Heart left ventricle (tissue), 16 donors: ENCODE data around the gene TP53TG5. TPM values are rescaled to one million over a fixed set of nuclear protein-coding genes. Genes with fewer than 3 reads are reported as not detected.

Experiments
- ATAC-seq, 4 donors: fragments of 200-7000 bp; cut with Tn5 transposase; one replicate each; pipeline ENCODE4 v1.9.1; 2020 to 2022; ENCODE audit warnings: moderate library complexity in 4 of 4, mild to moderate bottlenecking in 3 of 4, moderate number of reproducible peaks in 1 of 4
- DNase-seq, 5 donors: peaks; one replicate each; pipeline ENCODE4 v3.0.0-alpha.2; 2020
- H3K27ac ChIP-seq, 12 donors: fragments of 200-600 bp; sonication (generic) in 4 of 12; one replicate each; pipeline versions ENCODE4 v1.5.0 to v1.8.0; 2016 to 2022; ENCODE audit warnings: mild to moderate bottlenecking in 2 of 12
- H3K27me3 ChIP-seq, 9 donors: fragments of 200-600 bp; sonication (generic) in 2 of 9; one replicate each; pipeline versions ENCODE4 v1.5.1 to v1.8.0; 2016 to 2022; ENCODE audit warnings: mild to moderate bottlenecking in 3 of 9
- H3K36me3 ChIP-seq, 9 donors: fragments of 200-600 bp; sonication (generic) in 2 of 9; one replicate each; pipeline versions ENCODE4 v1.5.0 to v1.8.0; 2018 to 2022; ENCODE audit warnings: mild to moderate bottlenecking in 2 of 9
- H3K4me1 ChIP-seq, 12 donors: fragments of 200-600 bp; sonication (generic) in 4 of 12; one replicate each; pipeline versions ENCODE4 v1.5.0 to v1.8.0; 2016 to 2022; ENCODE audit warnings: mild to moderate bottlenecking in 3 of 12
- H3K4me3 ChIP-seq, 12 donors: fragments of 200-600 bp; sonication (generic) in 4 of 12; one replicate each; pipeline versions ENCODE4 v1.5.0 to v1.8.0; 2017 to 2022; ENCODE audit warnings: mild to moderate bottlenecking in 9 of 12, moderate library complexity in 4 of 12
- H3K9me3 ChIP-seq, 12 donors: fragments of 200-600 bp; sonication (generic) in 4 of 12; one replicate each; pipeline versions ENCODE4 v1.5.0 to v1.8.0; 2016 to 2022; ENCODE audit warnings: mild to moderate bottlenecking in 1 of 12
- CTCF ChIP-seq, 12 donors: fragments of 200-600 bp; sonication (generic) in 4 of 12; IDR thresholded peaks; one replicate each; pipeline versions ENCODE4 v1.5.0 to v1.8.0; 2018 to 2022; ENCODE audit warnings: antibody characterized with exemption in 12 of 12, mild to moderate bottlenecking in 5 of 12
- POLR2A ChIP-seq, 2 donors: fragments of 450-650 bp; IDR thresholded peaks; one replicate each; pipeline ENCODE4 v1.6.1; 2017; ENCODE audit warnings: antibody characterized with exemption in 2 of 2, mild to moderate bottlenecking in 2 of 2, moderate library complexity in 2 of 2
- WGBS, 4 donors: extraction: QIAGEN DNeasy Blood & Tissue Kit in 2 of 4; methylation state at CpG; one replicate each; pipeline versions ENCODE4 v1.1.5 to v1.1.7; 2013 to 2018; 5-methylcytosine and 5-hydroxymethylcytosine counted together
- intact Hi-C, 10 donors: fragments of 100-400 bp; cut with DNase I; formaldehyde crosslinking; loops; one replicate each; pipeline versions ENCODE4 v1.11.1 to v1.14.2; 2022
- polyA plus RNA-seq, 2 donors: library from polyadenylated mRNA; stranded (reverse); fragments of 200-250 nt; gene quantifications; one replicate each; pipeline ENCODE4 v1.2.3, GENCODE V29; 2013
- total RNA-seq, 9 donors: library from RNA; depleted of rRNA in 2 of 9; stranded (reverse); fragments of >200 nt in 2 of 9; fragmentation: NEBNext Ultra II Directional in 3 of 9; extraction: Animal tissue kit (Norgen Biotek cat#: 25700) in 3 of 9; gene quantifications; one replicate each; pipeline versions ENCODE4 v1.1.0 to v1.2.4, GENCODE V29; 2016 to 2023
- donor health status: ischemic (EF 13 %, LVEDD 7.1; RV severe dilation, severe dysfunction).
- donor health status: healthy with polysubstance abuse.
- donor health status: DM: no; HTN: yes; CAD: no.
- donor health status: DM: no; HTN: no; CAD: no.
- donor health status: ischemic (EF 25% LVEDD 6.9; RV normal size, moderate dysfunction).
- donor health status: ischemic (EF 25% LVEDD 5.7; RV mildly dilated, moderate dysfunction).
- donor health status: healthy.
- donor health status: DM: yes; HTN: yes; CAD: no.
- donor health status: ischemic (EF 35%, LVEDD 5.7; RV mildly dilated, moderate dysfunction).
- donor health status: nonischemic (EF 11% LVEDD 7.7; RV severe dilation, severe dysfunction).
- donor health status: DM: yes; HTN: yes; CAD: no.
- donor health status: PGD.
- donor health status: ischemic (EF 29% LVEDD 5.4; RV normal size, mild dysfunction).
- donor health status: nonischemic (EF 23%, LVEDD 6.1; RV moderate dilation, normal function).

Gene TP53TG5
- total and polyA plus RNA-seq, 11 donors: 0.32 to 3.2 (median 0.76) TPM; not detected in 2

- TF ChIP-seq POLR2A (IDR thresholded peaks at IDR 0.05) (no peak), CTCF (IDR thresholded peaks at IDR 0.05) (no peak)
- Histone ChIP-seq H3K27ac (peak overlapping the region in 1 of 12 donors; percentile 96), H3K4me1 (peaks cover 0 to 62% (median 15%) of the 10 kb centered on the region in 12 donors), H3K9me3 (no peaks in the 10 kb centered on the region), H3K4me3 (no peak overlapping the region), H3K27me3 (no peaks in the 10 kb centered on the region), H3K36me3 (peaks cover 0 to 46% (median 41%) of the 10 kb centered on the region in 9 donors)
- DNase-seq: no peak
- intact Hi-C loops: no loop called here
- no peak for ATAC-seq
- 81 to 90% (median 88%) methylated on average over 5 of the region's 5 CpGs for WGBS, 4 donors
Measured at GRCh38 chr20:45365444-45365970, 12.6 kb downstream of the TP53TG5 start.

GRCh38 chr20:45363611-45364492, 14.3 kb downstream of the TP53TG5 start:
- DNase-seq (no peak), ATAC-seq (no peak)
- intact Hi-C loops: loop anchor here in 6 of 10 donors (1.0 to 5.0 kb wide), 7 partner anchors 37 to 73 kb away; partner anchors contain the start of gene PIGT (in 3 of the 6)
- Histone ChIP-seq H3K4me3 (peak overlapping the region; percentile 59 to 84 (median 72)), H3K4me1 (peaks cover 4 to 72% (median 26%) of the 10 kb centered on the region in 12 donors), H3K9me3 (no peaks in the 10 kb centered on the region), H3K36me3 (peaks cover 0 to 41% (median 38%) of the 10 kb centered on the region in 9 donors), H3K27me3 (no peaks in the 10 kb centered on the region), H3K27ac (peak overlapping the region in 11 of 12 donors; percentile 92 to 98 (median 97))
- WGBS, 4 donors: 25 to 33% (median 26%) methylated on average over 17 to 23 of the region's 23 CpGs
- TF ChIP-seq POLR2A (IDR thresholded peaks at IDR 0.05) (no peak), CTCF (IDR thresholded peaks at IDR 0.05) (no peak)

- DNase-seq (peak; percentile 98 to 99 (median 98)), ATAC-seq (peak; percentile 90 to 94 (median 92))
- Histone ChIP-seq H3K27ac (peak within 1 kb of the TSS; percentile 77 to 98 (median 96)), H3K9me3 (no peaks in the 10 kb centered on the region), H3K4me1 (peaks cover 5 to 72% (median 35%) of the 10 kb centered on the region in 12 donors), H3K27me3 (no peaks in the 10 kb centered on the region), H3K36me3 (peaks cover 0 to 33% (median 31%) of the 10 kb centered on the region in 9 donors), H3K4me3 (peak within 1 kb of the TSS; percentile 59 to 84 (median 72))
- 0 to 1% (median 1%) methylated on average over 31 to 55 of the region's 55 CpGs for WGBS, 4 donors
- intact Hi-C loops: loop anchor here in 7 of 10 donors (1.0 to 5.0 kb wide), 8 partner anchors 36 to 74 kb away; partner anchors contain the start of gene PIGT (in 3 of the 7)
- peak; percentile 85 to 97 (median 90) for TF ChIP-seq CTCF (IDR thresholded peaks at IDR 0.05)
- TF ChIP-seq POLR2A (IDR thresholded peaks at IDR 0.05): peak; percentile 36 to 87
Measured at GRCh38 chr20:45362804-45363610, 15.1 kb downstream of the TP53TG5 start, which contains the start of gene SYS1. TSS of gene SYS1 (plus strand) at chr20:45363156. CDS start at chr20:45363532, 376 bp downstream.
